A673 (cell line): ENCODE measurements around the gene LIME1.

Experiments
- CTCF ChIP-seq: fragments of 300-800, 200-600 bp; sonication (generic); conservative IDR thresholded peaks from 2 replicates; pipeline ENCODE4 v1.5.1; 2017; ENCODE audit warnings: low read depth, mild to moderate bottlenecking, antibody characterized with exemption, low read length, moderate library complexity, mixed read lengths
- EZH2 ChIP-seq: fragments of 200-600 bp; sonication (generic); IDR thresholded peaks from 2 replicates; pipeline ENCODE4 v1.6.1; 2017; ENCODE audit warnings: borderline replicate concordance, low read depth, mild to moderate bottlenecking, mixed read lengths, antibody characterized with exemption, low read length; ENCODE audit not compliant: poor library complexity, severe bottlenecking

DNA sequence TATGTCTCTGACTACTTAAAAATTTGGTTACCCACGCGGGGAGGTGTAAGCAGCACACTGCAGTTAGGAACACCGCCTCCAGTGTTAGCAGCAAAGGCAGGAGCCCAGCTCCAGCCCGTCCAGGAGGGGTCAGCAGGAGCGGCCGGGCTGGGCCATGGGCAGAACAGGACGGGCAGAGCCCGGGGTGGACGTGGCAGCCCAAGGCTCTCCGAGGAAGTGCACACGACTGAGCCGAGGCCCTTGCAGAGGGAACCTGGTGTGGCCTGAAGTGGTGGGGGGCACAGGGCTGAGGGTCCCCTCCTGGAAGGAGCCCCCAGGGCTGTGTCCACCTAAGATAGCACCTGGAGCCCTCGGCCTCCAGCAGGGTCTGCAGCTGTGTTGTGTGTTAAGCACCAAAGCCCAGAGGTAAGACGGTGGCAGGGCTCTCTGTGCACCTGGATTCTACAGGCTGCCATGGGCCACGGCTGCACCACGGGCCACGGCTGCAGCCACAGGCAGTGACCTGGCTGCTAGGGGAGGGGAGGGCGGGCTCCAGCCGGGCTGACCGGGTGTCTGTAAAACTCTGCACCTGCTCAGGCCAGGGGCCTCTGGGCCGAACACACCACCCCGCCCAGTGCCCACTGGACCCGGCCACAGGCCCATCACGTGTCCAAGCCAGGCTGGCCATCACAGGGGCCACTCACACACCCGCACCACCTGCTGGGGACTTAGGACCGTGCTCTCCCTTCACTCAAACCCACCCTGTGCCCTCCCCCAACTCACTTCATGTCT lies 9.7 kb downstream of the LIME1 start:
- no peak for TF ChIP-seq CTCF
- TF ChIP-seq EZH2, result no peak
